H1 (cell line): ENCODE measurements around the gene ZNF555. TPM values are rescaled to one million over a fixed set of nuclear protein-coding genes. Genes with fewer than 3 reads are reported as not detected.

Experiments used
- HDAC2 ChIP-seq, 2 experiments: fragments of 300-600 bp in 1 of 2; sonication (generic) in 1 of 2; IDR thresholded peaks; 2 replicates each; pipeline ENCODE4 v1.6.1; 2011 to 2012; ENCODE audit warnings: low read depth in 2 of 2, low read length in 2 of 2, mild to moderate bottlenecking in 2 of 2, moderate library complexity in 2 of 2, borderline replicate concordance in 1 of 2, inconsistent platforms in 1 of 2
- RNF2 ChIP-seq: fragments of 200-900, 300-1000 bp; sonication (generic); IDR thresholded peaks from 2 replicates; pipeline ENCODE4 v1.7.1; 2016; ENCODE audit warnings: borderline replicate concordance, low read depth, mild to moderate bottlenecking, antibody characterized with exemption, low read length; ENCODE audit not compliant: poor library complexity, severe bottlenecking; ENCODE audit errors: missing control alignments
- SUZ12 ChIP-seq: fragments of 200-600 bp; sonication (generic); IDR thresholded peaks from 2 replicates; pipeline ENCODE4 v1.6.1; 2012; ENCODE audit warnings: mild to moderate bottlenecking, inconsistent platforms, low read length, moderate library complexity, mixed read lengths
- TAF1 ChIP-seq: IDR thresholded peaks from 2 replicates; pipeline ENCODE4 v1.6.1; 2011; ENCODE audit warnings: mild to moderate bottlenecking, low read depth, low read length
- polyA plus RNA-seq, 7 experiments: library from polyadenylated mRNA; depleted of rRNA in 3 of 7; stranded (reverse) in 5 of 7; unstranded in 2 of 7; fragments of >200 nt in 5 of 7; fragments of 200-250 nt in 2 of 7; gene quantifications; 1 replicate in 5 of 7; 2 replicates in 1 of 7; 4 replicates in 1 of 7; pipeline versions ENCODE4 v1.2.1 to v1.2.3, GENCODE V29; 2011 to 2013; ENCODE audit warnings: missing spikeins in 2 of 7, mixed read lengths in 2 of 7
- total RNA-seq: library from RNA; stranded (reverse); fragmentation: NEBNext Ultra II Directional; extraction: Animal tissue kit (Norgen Biotek cat#: 25700); gene quantifications from 2 replicates; pipeline ENCODE4 v1.2.1, GENCODE V29; 2021
- TF ChIP-seq, protein P1 (sequence below): IDR thresholded peaks from 2 replicates; pipeline ENCODE4 v1.6.1; 2012; ENCODE audit warnings: inconsistent platforms

Gene ZNF555
- total and polyA plus RNA-seq, 2 of the 8 experiments (the other 6 are each of a cell fraction or from before 2014, with no cell fraction given), result 1.6 to 5.7 TPM

DNA sequence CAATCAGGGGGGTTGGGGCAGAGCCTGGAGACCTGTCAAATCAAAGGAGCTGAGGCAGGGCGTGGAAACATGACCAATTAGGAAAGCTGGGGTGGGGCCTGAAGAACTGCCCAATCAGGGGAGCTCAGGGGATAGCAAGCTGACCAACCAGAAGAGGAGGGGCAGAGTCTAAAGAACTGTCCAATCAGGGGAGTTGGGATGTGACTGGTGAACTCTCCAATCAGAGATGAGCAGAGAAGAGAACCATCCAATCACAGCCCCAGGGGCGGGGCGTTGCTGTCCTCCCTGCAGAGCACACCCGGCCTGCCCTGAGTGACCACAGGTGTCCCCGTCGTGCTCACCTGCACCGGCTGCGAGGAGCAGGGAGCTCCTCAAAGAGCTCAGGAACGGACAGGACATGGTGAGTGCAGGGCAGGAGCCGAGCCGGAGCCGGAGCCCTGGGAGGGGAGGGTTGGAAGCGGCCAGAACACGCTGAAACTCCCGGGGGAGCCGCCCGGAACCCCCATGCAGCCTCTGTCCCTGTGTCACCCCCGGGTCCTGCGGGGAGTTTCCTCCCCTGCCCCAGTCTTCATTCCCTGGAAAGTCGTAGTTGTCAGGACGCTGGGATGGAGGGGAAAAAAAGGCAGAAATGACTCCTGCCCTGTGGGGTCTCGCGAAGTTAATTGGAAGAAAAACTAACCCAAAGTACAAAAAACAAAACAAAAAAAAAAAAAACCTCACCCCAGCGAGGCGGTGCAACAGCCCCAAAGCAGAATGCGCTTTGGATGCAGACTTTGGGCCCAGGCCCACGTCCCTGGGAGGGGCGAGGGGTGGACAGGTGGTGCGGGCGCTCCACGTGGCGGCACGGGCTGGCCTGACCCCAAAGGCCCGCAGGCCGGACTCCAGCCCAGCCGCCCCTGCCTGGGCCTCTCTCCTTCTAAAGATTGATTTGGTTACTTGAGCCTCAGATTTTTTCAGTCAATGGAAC, 26.0 kb downstream of the ZNF555 start, which contains the start of gene ZNF556 (continued):
- TF ChIP-seq HDAC2 (IDR thresholded peaks at IDR 0.05; ENCODE audit: borderline replicate concordance in 1 of 2, low read depth in 2 of 2, low read length in 2 of 2) (no peak), TAF1 (no peak), RNF2 (no peak), SUZ12 (no peak)
- TF ChIP-seq, protein P1, sequence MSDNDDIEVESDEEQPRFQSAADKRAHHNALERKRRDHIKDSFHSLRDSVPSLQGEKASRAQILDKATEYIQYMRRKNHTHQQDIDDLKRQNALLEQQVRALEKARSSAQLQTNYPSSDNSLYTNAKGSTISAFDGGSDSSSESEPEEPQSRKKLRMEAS, result no peak
